K562 (cell line): Measurements from ENCODE around the gene MFSD11. TPM values are rescaled to one million over a fixed set of nuclear protein-coding genes. Genes with fewer than 3 reads are reported as not detected.

ENCODE experiments used
- CBX2 ChIP-seq: fragments of 200-600 bp; sonication (generic); IDR thresholded peaks from one replicate; pipeline ENCODE4 v1.6.1; 2012; ENCODE audit warnings: mild to moderate bottlenecking, low read length, inconsistent platforms; ENCODE audit not compliant: insufficient read depth, poor library complexity, severe bottlenecking
- CC2D1A ChIP-seq: fragments of 450-650 bp; IDR thresholded peaks from 2 replicates; pipeline ENCODE4 v1.6.1; 2017; ENCODE audit warnings: mild to moderate bottlenecking
- DIDO1 ChIP-seq: fragments of 450-650 bp; IDR thresholded peaks from 2 replicates; pipeline ENCODE4 v1.6.1; 2016; ENCODE audit warnings: low read depth, missing biosample characterization, missing genetic modification characterization
- EWSR1 ChIP-seq: fragments of 450-650 bp; IDR thresholded peaks from 2 replicates; pipeline ENCODE4 v1.6.1; 2018; ENCODE audit warnings: borderline replicate concordance, mild to moderate bottlenecking, low read depth, moderate library complexity; ENCODE audit not compliant: partially characterized antibody
- GTF2E2 ChIP-seq: fragments of 200-800 bp; sonication (Bioruptor generic); IDR thresholded peaks from 2 replicates; pipeline ENCODE4 v1.6.1; 2016; ENCODE audit warnings: missing genetic modification characterization, missing compliant biosample characterization
- JUND ChIP-seq, 2 experiments: IDR thresholded peaks; 2 replicates in 1 of 2; 3 replicates in 1 of 2; pipeline ENCODE4 v1.6.1; 2011; ENCODE audit warnings: borderline replicate concordance in 2 of 2, low read depth in 2 of 2, low read length in 2 of 2, improper control_type of control experiment in 1 of 2, missing biosample characterization in 1 of 2, missing genetic modification characterization in 1 of 2, missing genetic modification reagents in 1 of 2
- MAZ ChIP-seq, 2 experiments: fragments of 450-650 bp in 1 of 2; sonication (generic) in 1 of 2; formaldehyde crosslinking; IDR thresholded peaks in 1 of 2; conservative IDR thresholded peaks in 1 of 2; 2 replicates each; pipeline versions ENCODE4 v1.4.0 to v1.5.0; 2020; ENCODE audit warnings: mild to moderate bottlenecking in 1 of 2, missing genetic modification reagents in 1 of 2
- MECOM ChIP-seq: fragments of 250-450 bp; sonication (Bioruptor Pico); IDR thresholded peaks from 2 replicates; pipeline ENCODE4 v1.8.0; 2022; ENCODE audit warnings: inconsistent platforms
- MXD1 ChIP-seq: fragments of 250-450 bp; sonication (Bioruptor Pico); IDR thresholded peaks from 2 replicates; pipeline ENCODE4 v1.8.0; 2021; ENCODE audit warnings: borderline replicate concordance, mild to moderate bottlenecking, moderate library complexity; ENCODE audit not compliant: poor library complexity, severe bottlenecking
- PHF20 ChIP-seq: fragments of 450-650 bp; IDR thresholded peaks from 2 replicates; pipeline ENCODE4 v1.6.1; 2018; ENCODE audit not compliant: partially characterized antibody
- RBM15 ChIP-seq: fragments of 200-400 bp; formaldehyde crosslinking; IDR thresholded peaks from 2 replicates; pipeline ENCODE4 v1.6.1; 2018; ENCODE audit warnings: mild to moderate bottlenecking, low read length, moderate library complexity; ENCODE audit not compliant: insufficient read depth
- RBM17 ChIP-seq: fragments of 200-400 bp; formaldehyde crosslinking; IDR thresholded peaks from 2 replicates; pipeline ENCODE4 v1.6.1; 2017; ENCODE audit warnings: low read depth, mild to moderate bottlenecking, low read length, borderline replicate concordance
- SAFB2 ChIP-seq: fragments of 200-400 bp; formaldehyde crosslinking; IDR thresholded peaks from 2 replicates; pipeline ENCODE4 v1.6.1; 2018; ENCODE audit warnings: borderline replicate concordance, low read length, low read depth, moderate library complexity; ENCODE audit not compliant: severe bottlenecking
- SIN3B ChIP-seq: fragments of 450-650 bp; IDR thresholded peaks from 2 replicates; pipeline ENCODE4 v1.6.1; 2017; ENCODE audit warnings: low read depth, mild to moderate bottlenecking, moderate library complexity
- SREBF1 ChIP-seq: fragments of 150-350 bp; IDR thresholded peaks from 2 replicates; pipeline ENCODE4 v1.6.1; 2014; ENCODE audit warnings: antibody characterized with exemption, low read depth, low read length, borderline replicate concordance
- TBL1XR1 ChIP-seq, 2 experiments: IDR thresholded peaks; 2 replicates each; pipeline ENCODE4 v1.6.1; 2012; ENCODE audit warnings: improper control_type of control experiment in 2 of 2, low read length in 2 of 2, mild to moderate bottlenecking in 1 of 2
- THRAP3 ChIP-seq: fragments of 450-650 bp; IDR thresholded peaks from 2 replicates; pipeline ENCODE4 v1.6.1; 2016; ENCODE audit warnings: mild to moderate bottlenecking, inconsistent platforms, borderline replicate concordance
- TRIM25 ChIP-seq: fragments of 450-650 bp; IDR thresholded peaks from 2 replicates; pipeline ENCODE4 v1.7.0; 2016; ENCODE audit warnings: borderline replicate concordance
- ZBTB2 ChIP-seq: fragments of 450-650 bp; IDR thresholded peaks from 2 replicates; pipeline ENCODE4 v1.6.1; 2016; ENCODE audit warnings: antibody characterized with exemption
- ZBTB8A ChIP-seq: fragments of 450-650 bp; IDR thresholded peaks from 2 replicates; pipeline ENCODE4 v1.6.1; 2018; ENCODE audit warnings: mild to moderate bottlenecking, moderate library complexity; ENCODE audit not compliant: partially characterized antibody
- ZNF324 ChIP-seq: fragments of 250-450 bp; sonication (Bioruptor Pico); IDR thresholded peaks from 2 replicates; pipeline ENCODE4 v1.4.0; 2020; ENCODE audit warnings: mild to moderate bottlenecking
- ZNF408 ChIP-seq: fragments of 250-450 bp; sonication (Bioruptor Pico); IDR thresholded peaks from 2 replicates; pipeline ENCODE4 v1.4.0; 2020; ENCODE audit warnings: low read depth, mild to moderate bottlenecking, moderate library complexity
- ZNF75A ChIP-seq: fragments of 450-650 bp; formaldehyde crosslinking; IDR thresholded peaks from 2 replicates; pipeline ENCODE4 v1.4.0; 2020; ENCODE audit warnings: mild to moderate bottlenecking
- ZNF79 ChIP-seq: fragments of 250-450 bp; sonication (Bioruptor Pico); IDR thresholded peaks from 2 replicates; pipeline ENCODE4 v1.4.0; 2020; ENCODE audit warnings: low read depth, mild to moderate bottlenecking, moderate library complexity
- polyA plus RNA-seq, 8 experiments: library from polyadenylated mRNA; depleted of rRNA in 4 of 8; stranded (reverse) in 5 of 8; unstranded in 3 of 8; fragments of >200 nt; fragmentation: Nextera tagmentation in 2 of 8; fragmentation: Illumina TruSeq in 1 of 8; extraction: Ambion mirVana in 2 of 8; extraction: Trizol in 1 of 8; gene quantifications; 2 replicates each; pipeline versions ENCODE4 v1.2.1 to v1.2.3, GENCODE V29; 2011 to 2014; ENCODE audit warnings: inconsistent platforms in 1 of 8, missing spikeins in 1 of 8
- total RNA-seq, 7 experiments: library from RNA; depleted of rRNA in 6 of 7; stranded (reverse); fragments of >200 nt in 6 of 7; fragmentation: Illumina TruSeq in 2 of 7; extraction: Trizol in 2 of 7; gene quantifications; 2 replicates each; pipeline versions ENCODE4 v1.2.1 to v1.2.3, GENCODE V29; 2011 to 2021; ENCODE audit warnings: low replicate concordance in 1 of 7

MFSD11 gene
- total and polyA plus RNA-seq, 9 of the 15 experiments (the other 6 are each of a cell fraction or from before 2014, with no cell fraction given): 14.4 to 24.5 (median 19.9) TPM

GRCh38 chr17:76737082-76737675 is 740 bp upstream of the MFSD11 start, which contains the start of gene SRSF2 (continued):
- TF ChIP-seq RBM15 (peak; percentile 93; the same call in 1 of the 2 replicates), SREBF1 (no peak), TRIM25 (no peak), JUND (IDR thresholded peaks at IDR 0.05; ENCODE audit: borderline replicate concordance, low read depth, low read length) (no peak), JUND (tag; IDR thresholded peaks at IDR 0.05; ENCODE audit: borderline replicate concordance, low read depth, low read length) (no peak; the same call in 2 of the 3 replicates), SIN3B (peak; percentile 54), MAZ (CRISPR knock-in tag; conservative IDR thresholded peaks at IDR 0.05 in 1 of 2, IDR thresholded peaks at IDR 0.05 in 1 of 2) (peak in 1 of 2 experiments; percentile 100; a peak in 2 of 4 replicates), ZNF75A (CRISPR knock-in tag) (no peak), DIDO1 (tag) (no peak), PHF20 (peak; percentile 77), SAFB2 (no peak), ZNF408 (CRISPR knock-in tag) (no peak), TBL1XR1 (IDR thresholded peaks at IDR 0.05; ENCODE audit: low read length in 2 of 2) (peak; percentile 43 to 65; a peak in 2 of 4 replicates), CC2D1A (no peak; the same call in 1 of the 2 replicates), GTF2E2 (peak; percentile 100), CBX2 (no peak), MECOM (no peak), EWSR1 (no peak), ZBTB2 (peak; percentile 76; the same call in 1 of the 2 replicates), THRAP3 (no peak), ZBTB8A (no peak), ZNF79 (no peak), ZNF324 (CRISPR knock-in tag) (no peak), MXD1 (CRISPR knock-in tag) (peak; percentile 73), RBM17 (no peak)
